BJ (cell line): ENCODE data around the gene RNASEH2A. TPM values are rescaled to one million over a fixed set of nuclear protein-coding genes. Genes with fewer than 3 reads are reported as not detected.
A peak's percentile ranks its signal among the peaks of the same experiment; 100 is the strongest.

Source experiments
- CTCF ChIA-PET: fragments of 350-600 bp; formaldehyde crosslinking; extraction: SDS; loops from one replicate; lab custom pipeline; 2021; ENCODE audit warnings: antibody characterized with exemption, inconsistent platforms; lab: Yijun Ruan, JAX
- POLR2A ChIA-PET: fragments of 300-600 bp; sonication (Branson Sonifier 250); formaldehyde crosslinking; extraction: SDS; loops from one replicate; lab custom pipeline; 2021; ENCODE audit warnings: antibody characterized with exemption; lab: Charles Lee
- DNase-seq: peaks from one replicate; pipeline ENCODE4 v3.0.0-alpha.2; 2011; ENCODE audit warnings: low read depth
- H3K27me3 ChIP-seq: 2 replicates; pipeline ENCODE4 v1.6.0; 2011; ENCODE audit warnings: low read length; ENCODE audit not compliant: control insufficient read depth, insufficient read depth
- H3K36me3 ChIP-seq: 2 replicates; pipeline ENCODE4 v1.5.1; 2011; ENCODE audit warnings: low read length; ENCODE audit not compliant: control insufficient read depth, insufficient read depth
- H3K4me3 ChIP-seq: 2 replicates; pipeline ENCODE4 v1.5.1; 2011; ENCODE audit warnings: low read depth, mild to moderate bottlenecking, control low read depth, low read length
- polyA plus RNA-seq: library from polyadenylated mRNA; depleted of rRNA; stranded (reverse); fragments of >200 nt; gene quantifications from 2 replicates; pipeline ENCODE4 v1.2.3, GENCODE V29; 2011
- TF ChIP-seq, protein P1 (sequence below): IDR thresholded peaks from 2 replicates; pipeline ENCODE4 v1.5.1; 2011; ENCODE audit warnings: low read depth, mild to moderate bottlenecking, control low read depth, inconsistent platforms, low read length, moderate library complexity; ENCODE audit not compliant: insufficient read depth

Gene RNASEH2A
- polyA plus RNA-seq, 1 experiment = 30.3 TPM

DNA sequence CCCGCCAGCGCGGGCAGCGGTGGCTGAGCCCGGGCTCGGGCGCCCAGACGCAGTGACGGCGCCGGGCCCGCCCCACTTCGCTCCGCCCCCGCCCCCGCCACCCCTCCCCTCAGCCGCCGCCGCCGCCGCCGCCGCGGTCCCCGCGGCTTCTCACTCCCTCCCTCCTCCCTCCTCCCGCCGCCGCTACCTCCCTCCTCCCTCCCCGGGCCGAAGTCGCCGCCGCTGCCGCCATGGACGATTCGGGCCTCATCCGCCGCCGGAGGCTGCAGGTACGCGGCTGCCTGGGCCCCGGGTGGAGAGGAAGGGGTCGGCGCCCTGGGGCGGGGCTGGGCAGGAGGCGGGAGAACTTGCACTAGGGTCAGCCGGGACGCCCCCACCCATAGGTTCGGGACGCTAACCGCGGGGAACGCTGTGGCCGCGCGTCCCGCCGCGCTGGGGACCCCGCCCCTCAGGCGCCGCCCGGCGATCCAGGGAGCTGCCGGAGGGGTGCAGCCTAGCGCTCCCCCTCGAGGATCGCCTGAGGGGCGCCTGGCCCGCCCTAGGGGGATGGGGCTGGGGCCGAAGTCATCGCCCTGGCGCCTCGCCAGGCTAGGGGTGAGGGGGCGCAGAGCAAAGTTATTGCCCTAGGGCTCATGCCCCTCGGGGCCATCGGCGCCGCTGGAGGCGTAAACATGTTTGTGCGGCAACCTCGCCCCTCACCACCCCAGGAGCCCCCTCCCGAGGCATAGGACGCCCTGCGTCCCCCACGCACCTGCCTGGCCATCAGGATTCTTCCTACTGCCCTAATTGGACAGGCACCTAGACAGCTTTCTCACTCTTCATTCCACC lies 27.6 kb downstream of the RNASEH2A start:
- TF ChIP-seq, protein P1, sequence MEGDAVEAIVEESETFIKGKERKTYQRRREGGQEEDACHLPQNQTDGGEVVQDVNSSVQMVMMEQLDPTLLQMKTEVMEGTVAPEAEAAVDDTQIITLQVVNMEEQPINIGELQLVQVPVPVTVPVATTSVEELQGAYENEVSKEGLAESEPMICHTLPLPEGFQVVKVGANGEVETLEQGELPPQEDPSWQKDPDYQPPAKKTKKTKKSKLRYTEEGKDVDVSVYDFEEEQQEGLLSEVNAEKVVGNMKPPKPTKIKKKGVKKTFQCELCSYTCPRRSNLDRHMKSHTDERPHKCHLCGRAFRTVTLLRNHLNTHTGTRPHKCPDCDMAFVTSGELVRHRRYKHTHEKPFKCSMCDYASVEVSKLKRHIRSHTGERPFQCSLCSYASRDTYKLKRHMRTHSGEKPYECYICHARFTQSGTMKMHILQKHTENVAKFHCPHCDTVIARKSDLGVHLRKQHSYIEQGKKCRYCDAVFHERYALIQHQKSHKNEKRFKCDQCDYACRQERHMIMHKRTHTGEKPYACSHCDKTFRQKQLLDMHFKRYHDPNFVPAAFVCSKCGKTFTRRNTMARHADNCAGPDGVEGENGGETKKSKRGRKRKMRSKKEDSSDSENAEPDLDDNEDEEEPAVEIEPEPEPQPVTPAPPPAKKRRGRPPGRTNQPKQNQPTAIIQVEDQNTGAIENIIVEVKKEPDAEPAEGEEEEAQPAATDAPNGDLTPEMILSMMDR = no peak
- peak overlapping the region; percentile 44 for H3K4me3 ChIP-seq
- H3K36me3 ChIP-seq = no peaks in the 10 kb centered on the region
- POLR2A ChIA-PET = no interaction called here
- peaks cover 42% of the 10 kb centered on the region for H3K27me3 ChIP-seq
- DNase-seq = no peak
- CTCF ChIA-PET = interaction anchor here (1.1 to 2.6 kb wide), 4 partner anchors 14 to 76 kb away, joined by 4 to 15 read pairs (median 8); no protein-coding TSS in a partner anchor

DNA sequence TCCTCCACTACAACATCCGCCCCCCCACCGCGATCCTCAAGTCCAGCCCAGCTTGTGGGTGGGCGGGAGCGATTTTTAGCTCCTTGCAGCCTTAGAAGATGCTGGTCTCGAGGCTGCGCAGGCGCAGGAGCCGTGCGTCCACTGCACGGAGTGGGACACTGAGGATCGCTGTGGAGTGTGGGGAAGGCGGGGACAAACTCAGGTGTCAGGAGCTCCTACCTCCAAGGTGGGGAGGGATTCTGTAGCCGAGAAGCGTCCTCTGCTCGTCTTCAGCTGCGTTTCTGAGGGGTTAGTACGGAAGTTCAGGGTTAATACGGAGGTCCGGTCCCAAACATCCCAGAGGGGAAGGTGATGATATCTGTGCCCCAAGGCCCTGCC lies 28.2 kb downstream of the RNASEH2A start, which contains the start of gene RTBDN:
RTBDN (minus strand) TSS at position 14 of the 378 bp plus-strand sequence. CDS start 4,600 bp downstream, outside the sequence.
- POLR2A ChIA-PET = no interaction called here
- TF ChIP-seq, protein P1 = no peak

DNA sequence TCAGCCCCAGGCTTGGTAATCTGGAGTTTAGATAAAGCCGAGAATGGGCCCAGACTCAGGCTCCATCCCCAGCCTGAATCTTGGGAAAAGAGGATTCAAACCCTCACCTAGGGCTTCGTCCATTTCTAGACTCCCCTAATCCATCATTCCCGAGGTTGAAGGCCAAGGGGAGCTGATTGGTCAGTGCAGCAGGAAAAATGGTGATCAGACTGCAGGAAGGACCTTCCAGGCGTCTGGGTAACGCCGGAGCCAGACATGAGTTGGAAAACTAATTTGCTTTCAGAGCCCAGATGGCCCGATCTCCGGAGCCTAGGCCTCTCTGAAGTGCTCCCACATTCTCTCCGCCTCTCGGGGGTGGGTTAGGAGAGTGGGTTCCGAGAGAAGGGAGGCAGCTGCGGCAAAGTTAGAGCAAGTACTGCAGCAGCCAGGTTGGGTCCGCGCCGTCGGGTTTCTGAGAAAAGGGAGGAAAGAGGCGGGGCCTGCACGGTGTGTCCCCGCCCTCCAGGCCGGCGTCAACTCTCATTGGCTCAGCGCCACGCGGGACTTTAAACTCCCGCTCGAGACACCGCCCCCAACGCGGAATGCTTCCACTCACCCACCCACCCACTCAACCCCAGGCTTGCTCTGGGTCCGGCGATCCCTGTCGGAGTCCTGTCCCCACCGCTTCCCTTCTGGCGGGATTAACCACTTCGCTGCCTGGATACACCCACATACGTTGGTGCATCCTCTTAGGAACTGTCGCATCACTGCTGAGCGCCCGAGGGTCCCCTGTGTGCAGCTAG lies 28.8 kb downstream of the RNASEH2A start:
- DNase-seq = no peak
- no peak overlapping the region for H3K4me3 ChIP-seq

More for the DNA sequence above, 28.2 kb downstream of the RNASEH2A start, which contains the start of gene RTBDN:
- peaks cover 46% of the 10 kb centered on the region for H3K27me3 ChIP-seq
- peak within 1 kb of the TSS; percentile 44 for H3K4me3 ChIP-seq
- DNase-seq = no peak
- H3K36me3 ChIP-seq = no peaks in the 10 kb centered on the region
- CTCF ChIA-PET = interaction anchor here (1.1 to 2.6 kb wide), 6 partner anchors 13 to 77 kb away, joined by 3 to 15 read pairs (median 5); no protein-coding TSS in a partner anchor

DNA sequence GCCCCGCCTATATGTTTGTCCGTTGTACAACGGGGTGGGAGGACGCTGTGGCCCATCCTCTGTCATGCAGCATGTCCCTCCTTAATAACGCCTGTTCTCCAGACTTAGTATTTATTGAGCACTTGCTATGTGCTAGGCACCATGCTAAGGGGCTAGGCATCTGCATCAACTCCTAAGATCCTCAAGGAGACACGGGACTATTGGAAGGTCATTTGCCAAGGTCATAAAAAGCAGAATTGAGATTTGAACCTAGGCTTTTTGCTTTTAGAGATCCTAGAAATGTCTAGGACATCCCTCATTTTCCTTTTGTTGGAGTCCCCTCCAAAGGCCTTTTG lies 30.1 kb downstream of the RNASEH2A start:
- POLR2A ChIA-PET = interaction anchor here (0.6 kb wide), 1 partner anchor 36 kb away, joined by 3 read pairs; no protein-coding TSS in a partner anchor
- Histone ChIP-seq H3K4me3 (no peak overlapping the region), H3K27me3 (peaks cover 46% of the 10 kb centered on the region), H3K36me3 (no peaks in the 10 kb centered on the region)
- DNase-seq = no peak
- CTCF ChIA-PET = interaction anchor here (0.6 to 3.0 kb wide), 8 partner anchors 11 to 270 kb away, joined by 3 to 21 read pairs (median 4); no protein-coding TSS in a partner anchor
- TF ChIP-seq, protein P1 = no peak

More for the DNA sequence above, 28.8 kb downstream of the RNASEH2A start:
- H3K27me3 ChIP-seq = peaks cover 47% of the 10 kb centered on the region
- TF ChIP-seq, protein P1 = no peak
- POLR2A ChIA-PET = no interaction called here
- CTCF ChIA-PET = interaction anchor here (0.7 to 2.6 kb wide), 7 partner anchors 12 to 78 kb away, joined by 3 to 15 read pairs (median 4); no protein-coding TSS in a partner anchor
- no peaks in the 10 kb centered on the region for H3K36me3 ChIP-seq
